Measurements from ENCODE around the gene TMPRSS9. TPM values are rescaled to one million over a fixed set of nuclear protein-coding genes. Genes with fewer than 3 reads are reported as not detected.

Gene TMPRSS9
- total RNA-seq, 1 donor from 2014 or later, result not detected

- DNase-seq (ENCODE audit: low read depth in 2 of 2), result no peak
These were observed 74.7 kb downstream of the TMPRSS9 start for GRCh38 chr19:2434721-2435265.

GRCh38 chr19:2436384-2436783 is 76.3 kb downstream of the TMPRSS9 start:
- no peak for DNase-seq (ENCODE audit: low read depth in 2 of 2)

- no peak for DNase-seq (ENCODE audit: low read depth in 2 of 2)
These were observed 76.9 kb downstream of the TMPRSS9 start for GRCh38 chr19:2436926-2437325.

- DNase-seq (ENCODE audit: low read depth in 2 of 2), result no peak
These were observed 78.1 kb downstream of the TMPRSS9 start for GRCh38 chr19:2438178-2438577.

GRCh38 chr19:2440515-2440914 is 80.5 kb downstream of the TMPRSS9 start:
- no peak for DNase-seq (ENCODE audit: low read depth in 2 of 2)

GRCh38 chr19:2441096-2441752 is 81.2 kb downstream of the TMPRSS9 start:
- no peak for DNase-seq (ENCODE audit: low read depth in 2 of 2)

- no peak for DNase-seq (ENCODE audit: low read depth in 2 of 2)
These were observed 83.2 kb downstream of the TMPRSS9 start for GRCh38 chr19:2443116-2443784.

GRCh38 chr19:2443785-2444182 is 83.7 kb downstream of the TMPRSS9 start:
- DNase-seq (ENCODE audit: low read depth in 2 of 2), result no peak

GRCh38 chr19:2444251-2445002 is 84.4 kb downstream of the TMPRSS9 start:
- no peak for DNase-seq (ENCODE audit: low read depth in 2 of 2)

- no peak for DNase-seq (ENCODE audit: low read depth in 2 of 2)
These were observed 86.3 kb downstream of the TMPRSS9 start for GRCh38 chr19:2446381-2446780.

- no peak for DNase-seq (ENCODE audit: low read depth in 2 of 2)
These were observed 89.0 kb downstream of the TMPRSS9 start for GRCh38 chr19:2449019-2449418.

GRCh38 chr19:2451138-2451537 is 91.1 kb downstream of the TMPRSS9 start:
- DNase-seq (ENCODE audit: low read depth in 2 of 2), result no peak

GRCh38 chr19:2451741-2452140 is 91.7 kb downstream of the TMPRSS9 start:
- DNase-seq (ENCODE audit: low read depth in 2 of 2), result no peak

- DNase-seq (ENCODE audit: low read depth in 2 of 2), result no peak
These were observed 93.5 kb downstream of the TMPRSS9 start for GRCh38 chr19:2453431-2454025.

- no peak for DNase-seq (ENCODE audit: low read depth in 2 of 2)
These were observed 94.3 kb downstream of the TMPRSS9 start for GRCh38 chr19:2454199-2454961.

GRCh38 chr19:2454962-2455850 is 95.1 kb downstream of the TMPRSS9 start:
- no peak for DNase-seq (ENCODE audit: low read depth in 2 of 2)

- DNase-seq (ENCODE audit: low read depth in 2 of 2), result peak in 1 of 2 donors; percentile 29
These were observed 95.9 kb downstream of the TMPRSS9 start for GRCh38 chr19:2455851-2456570.

GRCh38 chr19:2457394-2458037 is 97.5 kb downstream of the TMPRSS9 start:
- no peak for DNase-seq (ENCODE audit: low read depth in 2 of 2)

GRCh38 chr19:2458054-2458453 is 98.0 kb downstream of the TMPRSS9 start:
- no peak for DNase-seq (ENCODE audit: low read depth in 2 of 2)
